T follicular helper cell (primary cell): ENCODE measurements around the gene SLC4A7.
"Not testable (repeated sequence)": the region's sequence is repeated elsewhere in the genome, so short reads cannot be mapped to it uniquely, and the experiment has no call there.

Experiments used
- DNase-seq: peaks from one replicate; pipeline ENCODE4 v3.0.0-alpha.2; 2020; ENCODE audit warnings: low read depth

The SLC4A7 gene

GRCh38 chr3:27487383-27487782 is 3.2 kb upstream of the SLC4A7 start:
- no peak for DNase-seq

GRCh38 chr3:27486336-27486735 is 2.2 kb upstream of the SLC4A7 start:
- DNase-seq = no peak

GRCh38 chr3:27485866-27486265 is 1.7 kb upstream of the SLC4A7 start:
- DNase-seq = no peak

- peak; percentile 12 for DNase-seq
Measured at GRCh38 chr3:27483117-27484014, 818 bp downstream of the SLC4A7 start.

GRCh38 chr3:27479806-27480543 is 4.2 kb downstream of the SLC4A7 start:
- no peak for DNase-seq

- DNase-seq = no peak
Measured at GRCh38 chr3:27471923-27472550, 12.1 kb downstream of the SLC4A7 start.

- no peak for DNase-seq
Measured at GRCh38 chr3:27468283-27468886, 15.8 kb downstream of the SLC4A7 start.

- no peak for DNase-seq
Measured at GRCh38 chr3:27467545-27467944, 16.6 kb downstream of the SLC4A7 start.

- DNase-seq = no peak
Measured at GRCh38 chr3:27464646-27465045, 19.5 kb downstream of the SLC4A7 start.

- DNase-seq = no peak
Measured at GRCh38 chr3:27462228-27462627, 22.0 kb downstream of the SLC4A7 start.

GRCh38 chr3:27458929-27459328 is 25.3 kb downstream of the SLC4A7 start:
- no peak for DNase-seq

GRCh38 chr3:27456554-27456953 is 27.6 kb downstream of the SLC4A7 start:
- no peak for DNase-seq

- DNase-seq = no peak
Measured at GRCh38 chr3:27454914-27455313, 29.3 kb downstream of the SLC4A7 start.

GRCh38 chr3:27454461-27454860 is 29.7 kb downstream of the SLC4A7 start:
- no peak for DNase-seq

- DNase-seq = no peak
Measured at GRCh38 chr3:27452368-27453090, 31.7 kb downstream of the SLC4A7 start.

GRCh38 chr3:27451842-27452241 is 32.3 kb downstream of the SLC4A7 start:
- no peak for DNase-seq

- no peak for DNase-seq
Measured at GRCh38 chr3:27451251-27451650, 32.9 kb downstream of the SLC4A7 start.

- no peak for DNase-seq
Measured at GRCh38 chr3:27449530-27450150, 34.5 kb downstream of the SLC4A7 start.

- DNase-seq = not testable (repeated sequence)
Measured at GRCh38 chr3:27442995-27443394, 41.2 kb downstream of the SLC4A7 start.

- not testable (repeated sequence) for DNase-seq
Measured at GRCh38 chr3:27438352-27438751, 45.8 kb downstream of the SLC4A7 start.

GRCh38 chr3:27431116-27431515 is 53.1 kb downstream of the SLC4A7 start:
- DNase-seq = no peak
